Stimulated activated CD4-positive, alpha-beta T cell treated with anti-CD3 and anti-CD28 coated beads, Interleukin-12 subunit alpha, Interleukin-12 subunit beta, amount 100 ng/mL, for 24 hours (primary cell): Measurements from ENCODE around the gene ZNF189.

Source experiments
- DNase-seq, 2 experiments: peaks; one replicate each; pipeline ENCODE4 v3.0.0-alpha.2; 2020; ENCODE audit warnings: low read depth in 2 of 2

ZNF189 gene

DNA sequence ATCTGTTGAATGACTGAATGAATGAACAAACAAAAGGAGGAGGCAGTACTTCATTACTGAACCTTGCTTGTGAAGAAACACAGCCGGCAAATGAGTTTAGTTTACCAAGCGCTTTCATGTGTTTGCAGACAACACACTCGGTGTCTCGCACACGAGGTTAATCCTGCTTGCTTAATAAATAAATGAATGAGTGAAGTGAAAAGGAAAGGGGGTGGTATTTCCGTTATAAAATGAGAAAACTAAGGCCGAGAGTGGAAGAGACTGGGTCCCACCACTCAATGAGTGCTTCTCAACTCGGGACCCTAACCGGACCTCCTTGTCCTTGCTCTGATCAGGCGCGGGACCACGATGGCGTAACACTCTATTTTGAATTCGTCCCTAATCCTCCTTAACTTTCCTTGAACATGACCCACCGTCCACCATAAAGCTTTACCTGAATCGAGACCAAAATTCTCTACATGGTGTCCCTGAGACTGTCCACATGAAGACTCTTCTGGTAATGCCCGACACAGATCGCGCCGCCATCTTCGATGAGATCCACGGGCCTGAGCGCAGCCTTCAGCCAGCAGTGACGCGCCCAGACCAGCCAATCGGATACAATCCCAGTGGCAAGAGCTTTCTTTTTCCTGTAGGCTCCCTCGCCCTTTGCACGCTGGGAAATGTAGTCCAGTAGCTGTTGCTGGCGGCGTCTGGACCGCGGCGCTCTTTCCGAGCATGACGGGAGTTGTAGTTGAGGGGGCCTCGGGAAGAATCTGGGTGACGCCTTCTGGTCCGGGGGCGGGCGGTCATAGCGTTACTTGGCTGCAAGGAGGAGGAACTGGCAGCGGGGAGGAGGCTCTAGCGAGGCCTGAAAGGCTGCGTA lies at the start of gene ZNF189, which contains the start of gene MRPL50:
TSS of gene ZNF189 (plus strand) at position 784 of the 862 bp plus-strand sequence. CDS start 306 bp downstream, outside the sequence.
TSS of gene MRPL50 (minus strand) at position 551 of the 862 bp plus-strand sequence. CDS start at position 525, 26 bp downstream.
- DNase-seq = peak; percentile 90 to 92

DNA sequence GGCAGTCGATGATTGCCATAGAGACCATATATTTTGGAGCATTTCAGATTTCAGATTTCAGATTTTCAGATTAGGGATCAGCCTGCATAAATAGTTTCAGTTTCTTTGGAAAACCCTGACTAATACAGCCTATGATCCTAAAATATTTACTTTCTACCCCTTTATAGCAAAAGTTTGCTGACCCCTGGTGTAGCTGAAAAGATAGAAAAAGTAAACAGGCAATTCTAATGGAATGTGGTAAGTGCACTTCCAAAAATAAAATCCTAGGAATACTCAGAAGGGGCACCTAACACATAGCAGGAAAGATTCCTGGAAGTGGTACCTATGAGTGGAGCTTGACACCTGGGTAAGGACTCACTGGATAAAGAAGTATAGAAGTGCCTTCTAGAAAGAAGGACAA lies 48.4 kb upstream of the ZNF189 start:
- DNase-seq = no peak

DNA sequence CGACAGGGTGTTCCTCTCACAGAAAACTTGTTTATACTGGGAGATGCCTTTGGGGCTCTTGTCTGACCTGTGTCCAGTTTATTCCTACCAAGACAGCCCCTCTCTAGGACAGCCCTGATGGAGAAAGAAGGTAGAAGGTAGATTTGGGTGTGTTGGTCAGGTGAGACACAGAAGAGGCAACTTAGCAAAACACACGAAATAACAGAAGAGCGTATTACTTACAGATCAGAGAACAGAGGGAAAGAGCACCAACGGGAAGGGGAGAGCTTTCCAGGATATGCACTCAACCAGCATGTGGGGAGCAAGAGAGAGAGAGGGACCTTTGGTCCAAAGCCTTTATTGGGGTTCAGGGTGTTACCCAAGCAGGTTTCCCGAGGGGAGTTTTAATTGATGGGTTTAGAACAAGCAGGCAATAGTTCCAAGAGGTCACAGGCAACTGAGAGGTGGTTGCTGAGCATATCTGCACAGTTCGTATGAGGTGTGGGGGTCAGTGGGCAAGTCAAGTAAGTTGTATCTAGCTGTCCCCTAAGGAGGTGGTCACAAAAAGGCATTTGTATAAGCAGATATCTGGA lies 45.7 kb upstream of the ZNF189 start:
- no peak for DNase-seq

DNA sequence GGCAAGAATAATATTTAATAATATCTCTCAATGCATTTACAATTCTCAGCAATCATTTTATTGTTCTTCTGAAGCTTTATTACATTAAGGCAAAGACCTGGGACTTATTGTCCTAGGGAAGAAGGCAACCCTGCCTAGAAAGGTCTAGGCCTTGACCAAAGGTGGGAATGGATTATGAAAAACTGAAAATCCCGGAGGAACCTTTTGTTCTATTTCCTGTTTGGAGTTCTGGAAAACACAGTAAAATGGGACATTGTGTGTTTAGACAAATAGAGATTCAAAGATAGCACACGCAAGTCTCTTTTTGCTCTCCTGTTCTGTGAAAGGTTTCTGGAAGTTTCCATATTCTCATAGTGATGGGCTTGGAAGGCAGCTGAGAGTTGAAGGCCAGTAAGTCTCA lies 45.0 kb upstream of the ZNF189 start:
- no peak for DNase-seq

DNA sequence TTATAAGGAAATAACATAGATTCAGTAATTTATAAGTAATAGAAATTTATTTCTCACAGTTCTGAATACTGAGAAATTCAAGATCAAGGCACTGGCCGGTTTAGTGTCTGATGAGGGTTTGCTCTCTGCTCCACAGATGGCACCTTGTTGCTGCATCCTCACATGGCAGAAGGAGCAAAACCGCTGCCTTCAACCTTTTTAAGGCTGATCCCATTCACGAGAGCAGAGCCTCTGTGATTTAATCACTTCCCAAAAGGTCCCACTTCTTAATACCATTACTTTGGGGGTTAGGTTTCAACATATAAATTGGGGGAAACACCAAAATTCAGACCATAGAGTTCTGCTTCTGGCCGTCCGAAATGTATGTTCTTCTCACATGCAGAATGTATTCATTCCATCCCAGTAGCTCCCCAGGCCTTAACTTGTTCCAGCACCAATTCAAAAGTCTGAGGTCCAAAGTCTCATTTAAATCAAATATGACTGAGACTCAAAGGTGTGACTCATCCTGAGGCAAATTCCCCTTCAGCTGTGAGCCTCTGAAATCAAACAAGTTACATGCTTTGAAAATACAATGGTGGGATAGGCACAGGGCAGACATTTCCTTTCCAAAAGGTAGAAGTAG lies 44.4 kb upstream of the ZNF189 start:
- DNase-seq = no peak

DNA sequence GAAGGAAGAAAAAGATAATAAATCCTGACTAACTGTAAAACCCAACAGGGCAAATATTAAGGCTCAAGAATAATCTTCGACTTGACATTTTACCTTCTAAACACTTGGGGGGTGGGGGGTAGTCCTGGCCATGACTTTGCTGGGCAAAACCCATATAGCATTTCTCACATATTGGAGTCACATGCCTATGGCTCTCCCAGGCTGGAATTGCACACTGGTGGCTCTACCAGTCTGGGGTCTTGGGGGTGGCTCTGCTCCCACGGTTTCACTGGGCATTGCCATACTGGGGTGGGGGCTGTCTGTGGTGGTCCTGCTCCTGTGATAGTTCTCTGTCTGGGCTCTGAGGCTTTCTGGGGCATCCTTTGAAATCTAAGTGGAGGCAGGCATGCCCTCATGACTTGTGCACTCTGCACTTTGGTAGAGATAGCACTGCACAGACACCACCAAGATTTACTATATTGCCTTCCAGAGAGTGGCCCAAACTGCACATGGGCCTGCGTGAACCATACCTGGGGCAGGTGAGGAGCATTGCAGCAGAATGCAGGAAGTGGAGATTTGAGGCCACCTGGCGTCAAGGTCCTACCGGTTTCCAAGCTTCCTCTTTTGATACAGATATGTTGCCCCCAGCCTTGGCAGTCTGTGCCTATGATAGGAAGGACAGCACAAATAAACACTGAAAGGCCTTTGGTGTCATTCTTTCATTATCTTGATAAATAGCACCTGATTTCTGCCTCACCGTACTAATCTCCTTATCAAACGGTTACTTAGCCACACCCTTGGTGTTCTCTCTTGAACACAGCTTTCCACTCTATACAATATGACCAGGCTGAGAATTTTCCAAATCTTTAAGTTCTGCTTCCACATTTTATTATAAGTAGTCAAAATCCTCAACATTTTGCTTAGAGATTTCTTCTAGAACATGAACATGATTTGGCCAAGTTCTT lies 43.6 kb upstream of the ZNF189 start:
- no peak for DNase-seq

DNA sequence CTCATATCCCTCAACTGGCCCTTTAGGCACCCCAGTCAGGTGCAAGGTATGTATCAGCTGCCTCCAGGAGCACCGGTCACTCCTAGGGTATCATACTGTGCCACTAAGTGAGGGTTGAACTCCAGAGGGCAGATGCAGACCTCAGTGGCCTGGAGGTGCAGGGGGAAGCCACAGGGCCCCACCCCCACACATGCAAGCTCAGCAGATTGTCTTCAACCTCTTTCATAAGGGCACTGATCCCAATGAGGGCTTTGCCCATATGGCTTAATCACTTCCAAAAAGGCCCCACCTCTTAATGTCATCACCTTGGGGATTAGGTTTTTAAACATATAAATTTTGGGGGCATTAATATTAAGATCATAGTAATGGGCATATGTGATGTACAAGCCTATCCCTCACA lies 42.0 kb upstream of the ZNF189 start:
- DNase-seq = no peak

DNA sequence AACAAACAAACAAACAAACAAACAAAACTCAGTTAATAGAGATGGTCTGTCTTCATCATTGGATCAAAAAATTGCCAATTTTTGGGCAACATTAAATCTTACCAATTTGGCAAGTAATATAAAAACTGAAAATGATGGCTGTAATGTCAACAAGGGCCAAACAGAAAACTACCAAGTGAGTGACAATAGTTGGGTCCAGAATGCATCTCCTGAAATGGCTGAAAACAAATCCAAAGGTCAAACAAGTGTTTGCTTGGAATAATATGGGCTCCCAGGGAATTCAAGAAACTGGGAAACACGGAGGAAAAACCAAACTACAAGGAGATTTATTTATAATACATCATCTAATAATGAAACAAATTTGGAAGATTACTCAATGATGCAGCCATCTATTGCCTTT lies 39.0 kb upstream of the ZNF189 start:
- DNase-seq = no peak

DNA sequence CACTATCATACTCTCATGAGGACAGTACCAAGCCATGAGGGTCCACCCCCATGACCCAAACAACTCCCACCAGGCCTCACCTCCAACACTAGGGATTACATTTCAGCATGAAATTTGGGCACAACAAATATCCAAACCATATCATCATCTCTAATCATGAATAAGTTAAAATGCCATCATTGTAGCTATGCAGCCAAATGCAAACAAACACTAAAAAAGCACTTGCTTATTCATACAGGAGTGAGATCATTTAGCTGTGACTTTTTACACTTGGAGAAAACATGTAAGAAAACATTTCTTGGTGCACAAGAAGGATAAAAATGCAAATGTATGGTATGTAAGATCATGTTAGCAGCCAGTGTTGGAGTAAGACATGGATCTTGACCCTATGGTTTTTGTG lies 38.0 kb upstream of the ZNF189 start:
- DNase-seq = no peak

DNA sequence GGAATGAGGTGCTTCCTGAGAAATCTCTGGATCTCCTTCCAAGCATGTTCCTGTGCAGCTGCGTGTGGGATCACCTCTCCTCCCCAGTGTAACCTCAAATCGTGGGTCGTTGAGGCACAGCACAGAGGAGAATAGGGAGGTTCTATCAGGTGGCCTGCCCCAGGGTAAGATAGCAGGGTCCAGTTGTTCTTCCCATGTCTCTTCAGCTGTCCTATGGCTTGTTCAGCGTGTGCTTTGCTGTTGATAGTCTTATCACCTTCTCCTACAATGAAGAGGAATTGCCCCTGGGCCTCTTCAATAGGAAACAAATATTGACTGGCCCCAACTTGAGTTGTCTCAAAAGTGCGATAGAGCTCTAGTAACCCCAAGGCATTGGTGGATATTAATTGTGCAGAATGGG lies 36.2 kb upstream of the ZNF189 start:
- no peak for DNase-seq

DNA sequence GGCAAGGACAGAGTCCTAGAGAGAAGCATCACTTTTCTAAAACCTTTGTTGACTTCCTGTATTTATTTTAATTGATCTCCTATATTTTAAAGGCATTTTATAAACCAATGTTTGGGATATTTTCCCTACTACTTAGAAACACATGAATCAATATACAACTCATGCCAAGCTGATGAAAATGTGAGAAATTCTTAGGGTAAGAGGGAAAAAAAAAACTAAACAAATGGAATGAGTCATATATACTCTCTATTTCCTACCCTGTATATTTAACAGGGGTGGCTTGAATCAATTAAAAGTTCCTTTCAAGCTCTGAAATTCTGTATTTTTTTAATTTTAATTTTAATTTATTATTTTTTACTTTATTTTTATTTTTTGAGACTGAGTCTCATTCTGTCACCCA lies 33.5 kb upstream of the ZNF189 start:
- no peak for DNase-seq

DNA sequence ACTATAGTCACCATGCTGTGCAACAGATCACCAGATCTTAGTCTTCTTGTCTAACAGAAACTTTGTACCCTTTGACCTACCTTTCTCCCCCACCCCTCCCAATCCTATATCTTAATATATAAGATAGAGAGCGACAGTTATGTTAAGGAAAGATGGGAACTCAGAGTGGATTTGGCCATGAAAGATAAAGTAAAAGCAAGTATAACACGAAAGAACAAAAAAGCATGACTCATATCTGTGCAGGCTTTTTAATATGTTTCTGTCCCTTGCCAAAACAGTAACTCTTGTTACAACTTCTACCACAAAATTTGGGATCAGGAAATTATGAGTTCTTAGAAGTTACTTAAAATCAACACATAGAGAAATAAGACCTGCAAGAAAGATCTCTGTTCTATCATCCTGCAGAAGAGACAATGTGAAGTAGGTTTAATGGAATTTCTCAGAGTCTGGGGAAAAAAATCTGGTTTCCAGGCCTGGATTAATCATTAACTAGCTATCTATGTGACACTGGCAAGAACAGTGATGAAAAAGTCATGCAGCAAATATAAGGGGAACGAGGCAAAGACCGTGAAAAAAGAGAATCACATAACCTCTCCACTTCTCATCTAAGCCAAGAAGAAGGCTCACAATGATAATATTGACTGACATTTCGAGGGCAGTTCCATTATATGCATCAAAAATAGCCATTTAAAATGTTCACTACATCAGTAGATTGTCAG lies 32.5 kb upstream of the ZNF189 start:
- DNase-seq = no peak

DNA sequence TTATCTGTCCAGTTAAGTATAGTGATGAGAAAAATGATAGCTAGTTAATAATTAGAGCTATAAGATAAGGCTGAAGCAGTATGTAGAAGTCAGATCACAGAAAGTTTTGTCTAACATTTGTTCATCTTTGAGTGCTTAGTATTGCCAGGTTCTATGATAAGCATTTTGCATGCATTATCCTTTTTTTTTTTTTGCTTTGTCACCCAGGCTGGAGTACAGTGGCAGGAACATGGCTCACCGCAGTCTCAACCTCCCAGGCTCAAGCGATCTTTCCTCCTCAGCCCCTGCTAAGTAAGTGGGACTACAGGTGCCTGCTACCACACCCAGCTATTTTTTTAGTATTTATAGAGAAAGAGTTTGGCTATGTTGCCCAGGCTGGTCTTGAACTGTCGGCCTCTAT lies 31.3 kb upstream of the ZNF189 start:
- no peak for DNase-seq

DNA sequence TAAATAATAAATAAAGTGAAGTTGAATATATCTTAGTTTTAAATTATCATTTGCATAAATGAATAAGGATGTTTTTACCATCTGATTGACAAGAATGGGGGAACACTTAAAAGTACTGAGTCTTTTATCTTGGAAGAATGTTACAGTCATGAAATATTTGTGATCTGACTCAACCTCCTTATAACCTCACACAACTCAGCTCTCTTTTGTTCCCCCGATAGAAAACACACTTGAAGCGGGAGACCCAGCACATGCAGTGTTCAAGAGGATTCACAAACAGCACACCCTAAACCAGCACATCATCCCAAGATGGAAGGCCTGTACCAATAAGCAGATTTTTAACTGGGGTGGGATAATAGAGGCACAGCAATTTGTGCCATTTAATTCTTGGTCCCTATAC lies 29.4 kb upstream of the ZNF189 start:
- no peak for DNase-seq

DNA sequence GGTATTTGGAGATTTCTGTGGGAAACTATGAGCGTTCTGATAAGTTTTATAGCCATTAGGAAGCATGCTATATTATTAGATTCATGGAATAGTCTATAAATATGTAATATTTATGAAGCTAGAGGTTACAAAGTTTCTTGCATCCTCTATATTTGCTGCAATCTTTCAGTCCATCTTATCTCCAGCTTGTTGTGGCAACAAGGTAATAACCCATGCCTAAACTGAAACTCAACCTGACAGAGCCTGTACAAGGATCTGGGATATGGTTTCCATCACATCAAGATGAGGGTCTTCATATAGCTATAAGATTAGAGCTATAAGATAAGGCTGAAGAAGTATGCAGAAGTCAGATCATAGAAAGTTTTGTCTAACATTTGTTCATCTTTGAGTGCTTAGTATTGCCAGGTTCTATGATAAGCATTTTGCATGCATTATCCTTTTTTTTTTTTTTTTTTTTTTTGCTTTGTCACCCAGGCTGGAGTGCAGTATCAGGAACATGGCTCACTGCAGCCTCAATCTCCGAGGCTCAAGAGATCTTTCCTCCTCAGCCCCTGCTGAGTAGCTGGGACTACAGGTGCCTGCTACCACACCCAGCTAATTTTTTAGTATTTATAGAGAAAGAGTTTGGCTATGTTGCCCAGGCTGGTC lies 28.6 kb upstream of the ZNF189 start:
- no peak for DNase-seq

DNA sequence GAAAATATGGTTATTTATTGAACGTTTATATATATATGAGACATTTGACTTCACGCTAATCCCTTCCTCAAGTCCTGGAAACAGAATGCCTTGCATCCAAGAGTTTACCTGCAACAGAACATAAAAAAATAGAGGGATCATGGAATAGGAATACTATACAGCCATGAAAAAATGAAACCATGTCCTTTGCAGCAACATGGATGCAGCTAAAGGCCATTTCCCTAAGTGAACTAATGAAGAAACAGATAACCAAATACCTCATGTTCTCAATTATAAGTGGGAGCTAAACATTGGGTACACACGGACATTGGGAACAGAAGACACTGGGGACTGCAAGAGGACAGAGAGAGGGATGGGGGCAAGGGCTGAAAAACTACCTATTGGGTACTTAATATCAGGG lies 26.8 kb upstream of the ZNF189 start:
- no peak for DNase-seq

DNA sequence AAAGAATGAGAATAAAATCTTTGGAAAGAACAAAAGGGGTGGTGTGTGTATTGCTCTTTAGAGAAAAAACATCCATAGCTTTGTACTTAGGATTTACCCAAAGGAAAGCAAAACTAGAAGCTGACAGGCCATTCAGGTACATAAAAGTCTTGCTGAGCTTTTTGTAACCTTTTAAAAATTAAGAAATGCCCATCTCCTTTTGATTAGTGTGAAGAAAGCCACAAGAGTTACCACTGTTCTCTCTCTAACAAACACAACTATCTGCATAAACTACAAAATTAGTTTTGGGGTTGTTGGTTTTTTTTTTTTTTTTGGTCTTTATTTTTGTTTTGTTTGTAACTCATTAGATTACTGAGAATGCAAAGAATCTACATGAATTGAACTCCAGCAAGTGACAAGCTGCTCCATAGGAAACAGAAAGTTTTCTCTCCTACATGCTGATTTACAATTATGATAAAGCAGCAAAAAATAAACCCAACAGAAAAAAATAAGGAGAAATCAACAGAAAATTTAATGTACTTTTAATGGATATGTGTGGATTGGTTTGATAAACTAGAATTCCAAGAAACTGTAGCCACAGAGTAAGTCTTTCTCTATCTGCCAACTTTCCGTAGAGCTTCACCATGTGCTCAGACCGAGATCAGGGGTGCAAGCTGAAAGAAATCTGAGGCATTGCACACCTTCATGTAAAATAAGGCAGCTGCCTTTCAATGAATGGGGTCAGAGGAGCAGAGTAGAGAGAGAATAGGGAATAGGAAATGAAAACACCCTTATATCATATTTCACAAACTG lies 26.1 kb upstream of the ZNF189 start:
- no peak for DNase-seq

DNA sequence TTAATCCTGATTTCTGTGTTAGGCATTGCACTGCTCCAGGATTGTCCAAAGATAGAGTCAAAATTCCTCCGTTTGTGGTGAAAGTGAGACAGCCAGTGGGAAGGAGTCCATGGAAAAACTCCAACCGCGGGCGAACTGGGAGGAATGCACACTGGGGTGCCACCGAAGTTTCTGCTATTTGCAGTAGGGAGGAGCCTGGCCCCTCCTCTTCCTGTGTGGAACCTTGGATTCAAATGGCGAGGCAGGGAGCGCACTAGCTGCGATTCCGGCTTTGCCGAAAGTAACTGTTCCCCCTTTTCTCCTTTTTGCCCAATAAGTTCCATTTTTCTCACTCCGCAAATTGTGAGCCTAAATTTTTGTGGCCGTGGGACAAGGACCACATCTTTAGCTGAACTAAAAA lies 23.1 kb upstream of the ZNF189 start:
- no peak for DNase-seq

DNA sequence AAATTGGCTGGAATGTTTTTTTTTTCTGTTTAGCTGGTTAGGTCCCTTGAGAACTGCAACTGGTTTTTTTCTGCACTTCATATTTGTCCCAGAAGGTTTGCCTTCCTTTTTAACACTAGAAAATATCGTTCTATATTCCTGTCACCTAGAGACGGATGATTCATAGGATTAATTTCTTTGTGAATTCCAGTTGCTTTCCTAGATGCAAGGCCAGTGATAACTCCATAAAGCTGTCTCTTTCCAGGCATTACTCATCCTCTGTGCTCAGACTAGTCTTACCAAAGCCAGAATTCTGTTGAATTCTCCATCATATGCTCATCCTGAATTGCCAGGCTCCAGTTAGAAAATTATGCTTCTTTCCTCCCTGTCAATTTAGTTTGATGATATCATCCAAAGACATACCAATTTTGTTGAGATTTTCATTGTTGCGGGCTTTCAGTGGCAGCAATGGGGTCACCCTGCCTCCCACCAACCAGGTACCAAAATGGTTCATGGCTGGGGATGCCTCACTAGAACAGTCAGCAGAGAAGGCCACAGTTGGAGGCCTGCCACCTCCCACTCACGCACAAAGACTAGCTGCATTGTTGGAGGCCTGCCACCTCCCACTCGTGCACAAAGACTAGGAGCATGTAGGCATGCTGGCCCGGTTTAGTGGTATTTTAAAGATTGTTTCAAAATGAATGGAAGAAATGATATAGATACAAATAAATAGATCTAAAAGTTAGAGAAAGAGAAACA lies 22.4 kb upstream of the ZNF189 start:
- DNase-seq = no peak
